ENCODE data around the gene ORC3.
"Not testable (repeated sequence)": the region's sequence is repeated elsewhere in the genome, so short reads cannot be mapped to it uniquely, and the experiment has no call there.

The ORC3 gene

DNA sequence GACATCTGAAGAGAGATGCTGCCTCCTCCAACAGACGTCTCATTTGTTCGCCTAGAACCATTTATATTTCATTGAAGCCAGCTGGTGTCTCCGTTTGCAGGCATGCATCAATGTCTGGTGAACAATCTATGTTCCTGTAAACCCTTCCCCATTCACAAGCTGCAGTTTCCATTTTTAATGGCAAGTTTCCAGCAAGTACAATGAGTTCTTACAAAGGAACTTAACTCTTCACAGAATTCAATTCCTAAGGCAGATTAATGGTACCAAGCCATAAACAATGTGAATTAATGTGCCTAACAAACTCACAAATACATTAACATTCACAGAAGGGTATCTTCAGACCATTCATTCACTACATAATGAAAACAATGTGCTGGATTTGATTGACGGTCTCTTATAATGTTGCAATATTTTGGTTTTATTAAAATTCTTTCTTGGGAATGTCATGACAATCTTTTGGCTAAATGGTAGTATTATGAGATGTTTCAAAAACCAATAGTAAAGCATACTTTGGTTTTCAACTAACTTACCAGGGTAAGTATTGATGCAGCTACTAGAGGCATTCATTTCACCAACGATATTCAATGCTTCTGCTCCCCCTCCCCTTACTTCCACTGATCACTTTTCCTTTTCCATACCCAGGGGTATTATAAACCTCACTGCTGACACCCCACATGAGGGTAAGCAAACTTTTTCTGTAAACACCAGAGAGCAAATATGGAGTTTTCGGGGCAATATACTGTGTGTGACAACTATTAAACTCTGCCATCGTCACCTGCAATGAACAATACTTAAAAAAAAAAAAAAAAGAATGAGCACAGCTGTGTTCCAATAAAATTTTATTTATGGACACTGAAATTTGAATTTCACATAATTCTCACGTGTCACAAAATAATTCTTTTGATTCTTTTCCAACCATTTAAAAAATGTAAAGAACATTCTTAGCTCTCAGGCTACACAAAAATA is 107.9 kb downstream of the ORC3 start:
- no peak for DNase-seq (ENCODE audit: low read depth in 1 of 2, low spot score in 1 of 2)

GRCh38 chr6:87698547-87699006 is 108.6 kb downstream of the ORC3 start:
- DNase-seq (ENCODE audit: low read depth in 1 of 2, low spot score in 1 of 2): no peak

More for the DNA sequence above, 107.9 kb downstream of the ORC3 start:
- in situ Hi-C loops (cut with HindIII; ENCODE audit: low pct_unique_long_range_greater_than_20kb, low sequenced_read_pairs): no loop called here
- no peak for TF ChIP-seq JUND (IDR thresholded peaks at IDR 0.05; ENCODE audit: low read depth)

GRCh38 chr6:87699576-87699975 is 109.6 kb downstream of the ORC3 start:
- no peak for DNase-seq (ENCODE audit: low read depth in 1 of 2, low spot score in 1 of 2)
- TF ChIP-seq JUND (IDR thresholded peaks at IDR 0.05; ENCODE audit: low read depth): no peak
- in situ Hi-C loops (cut with HindIII; ENCODE audit: low pct_unique_long_range_greater_than_20kb, low sequenced_read_pairs): no loop called here

More at GRCh38 chr6:87698547-87699006, 108.6 kb downstream of the ORC3 start:
- no peak for TF ChIP-seq JUND (IDR thresholded peaks at IDR 0.05; ENCODE audit: low read depth)
- in situ Hi-C loops (cut with HindIII; ENCODE audit: low pct_unique_long_range_greater_than_20kb, low sequenced_read_pairs): no loop called here

- no peak for TF ChIP-seq JUND (IDR thresholded peaks at IDR 0.05; ENCODE audit: low read depth)
- in situ Hi-C loops (cut with HindIII; ENCODE audit: low pct_unique_long_range_greater_than_20kb, low sequenced_read_pairs): no loop called here
- DNase-seq (ENCODE audit: low read depth in 1 of 2, low spot score in 1 of 2): peak in 1 of 2 experiments; percentile 34
Measured at GRCh38 chr6:87700397-87701343, 110.7 kb downstream of the ORC3 start.

GRCh38 chr6:87701344-87701675 is 111.4 kb downstream of the ORC3 start:
- DNase-seq (ENCODE audit: low read depth in 1 of 2, low spot score in 1 of 2): no peak
- in situ Hi-C loops (cut with HindIII; ENCODE audit: low pct_unique_long_range_greater_than_20kb, low sequenced_read_pairs): no loop called here

DNA sequence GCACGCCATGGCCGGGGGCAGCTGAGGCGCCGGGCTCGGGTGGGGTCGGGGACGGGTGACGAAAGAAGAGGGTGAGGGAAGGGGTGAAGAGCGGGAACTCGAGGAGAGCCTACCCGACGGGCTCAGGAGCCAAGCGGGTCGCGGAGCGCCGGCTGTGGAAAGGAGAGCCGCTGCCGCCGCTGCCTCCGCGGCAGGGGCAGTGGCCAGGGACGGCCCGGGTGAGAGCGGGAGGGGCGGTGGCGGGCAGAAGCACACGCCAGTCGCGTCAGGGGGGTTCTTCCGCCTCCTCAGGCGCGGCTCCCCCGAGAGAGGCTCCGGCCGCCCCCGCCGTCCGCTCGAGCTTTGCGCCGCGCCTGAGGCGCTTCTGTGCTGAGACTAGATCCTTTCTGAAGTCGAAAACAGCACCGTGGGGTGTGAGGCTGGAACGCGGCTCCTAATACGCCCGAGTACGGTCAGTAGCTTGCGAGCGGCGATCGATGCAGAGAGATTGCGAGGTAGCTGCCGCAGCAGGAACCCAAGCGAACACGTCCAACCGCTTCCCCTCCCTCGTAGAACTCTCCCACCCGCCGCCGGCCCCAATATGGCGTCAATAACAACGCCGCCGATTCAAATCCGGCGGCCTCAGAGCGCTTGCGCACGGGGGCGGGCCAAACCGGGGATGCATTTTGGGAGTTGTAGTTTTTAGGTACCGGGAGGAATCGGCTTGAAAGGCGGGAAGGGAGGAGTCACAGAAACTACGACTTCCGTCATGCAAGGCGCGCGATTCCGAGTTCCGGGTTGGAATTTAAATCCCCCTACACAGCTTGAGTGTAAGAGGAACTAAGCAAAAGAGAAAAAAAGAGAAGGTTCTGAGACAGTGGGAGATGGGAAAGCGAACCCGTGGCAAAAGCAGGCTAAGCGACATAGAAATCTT is 112.0 kb downstream of the ORC3 start, which contains the start of gene AKIRIN2:
TSS of gene AKIRIN2 (minus strand) at position 558 of the 913 bp plus-strand sequence. CDS start at position 9, 549 bp downstream.
- in situ Hi-C loops (cut with HindIII; ENCODE audit: low pct_unique_long_range_greater_than_20kb, low sequenced_read_pairs): no loop called here
- no peak for TF ChIP-seq JUND (IDR thresholded peaks at IDR 0.05; ENCODE audit: low read depth)

More at GRCh38 chr6:87701344-87701675, 111.4 kb downstream of the ORC3 start:
- TF ChIP-seq JUND (IDR thresholded peaks at IDR 0.05; ENCODE audit: low read depth): no peak

DNA sequence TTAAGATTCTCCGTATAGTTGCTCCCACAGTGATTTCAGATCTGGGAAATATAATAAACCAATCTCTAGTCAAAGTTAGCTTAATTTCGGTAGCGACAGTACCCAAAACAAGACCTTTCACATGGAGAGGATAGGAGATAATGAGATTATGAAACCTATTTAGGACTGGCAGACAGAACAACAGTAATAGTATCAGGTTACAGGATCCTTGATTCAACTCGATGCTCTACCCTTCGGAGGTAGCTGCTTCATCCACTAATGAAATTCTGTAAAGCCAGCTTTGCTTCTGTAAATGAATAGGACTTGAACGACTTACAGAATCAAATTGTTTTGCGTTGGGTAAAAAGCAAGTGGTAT is 112.6 kb downstream of the ORC3 start:
- DNase-seq (ENCODE audit: low read depth in 1 of 2, low spot score in 1 of 2): peak in 1 of 2 experiments; percentile 20
- TF ChIP-seq JUND (IDR thresholded peaks at IDR 0.05; ENCODE audit: low read depth): no peak
- in situ Hi-C loops (cut with HindIII; ENCODE audit: low pct_unique_long_range_greater_than_20kb, low sequenced_read_pairs): no loop called here

More for the DNA sequence above, 112.0 kb downstream of the ORC3 start, which contains the start of gene AKIRIN2:
- DNase-seq (ENCODE audit: low read depth in 1 of 2, low spot score in 1 of 2): peak; percentile 51 to 97

DNA sequence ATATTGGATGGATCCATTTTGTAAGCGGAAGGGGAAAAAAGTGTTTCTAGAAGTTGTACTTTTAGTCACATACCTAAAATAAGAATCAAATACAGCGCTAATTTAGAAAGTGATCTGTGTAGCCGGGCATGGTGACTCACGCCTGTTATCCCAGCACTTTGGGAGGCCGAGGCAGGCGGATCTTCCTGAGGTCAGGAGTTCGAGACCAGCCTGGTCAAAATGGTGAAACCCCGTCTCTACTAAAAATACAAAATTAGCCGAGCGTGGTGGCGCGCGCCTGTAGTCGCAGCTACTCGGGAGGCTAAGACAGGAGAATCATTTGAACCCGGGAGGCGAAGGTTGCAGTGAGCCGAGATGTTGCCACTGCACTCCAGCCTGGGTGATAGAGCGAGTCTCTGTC is 113.1 kb downstream of the ORC3 start:
- in situ Hi-C loops (cut with HindIII; ENCODE audit: low pct_unique_long_range_greater_than_20kb, low sequenced_read_pairs); DNase-seq (ENCODE audit: low read depth in 1 of 2, low spot score in 1 of 2): not testable (repeated sequence)

GRCh38 chr6:87705070-87705691 is 115.2 kb downstream of the ORC3 start:
- no peak for DNase-seq (ENCODE audit: low read depth in 1 of 2, low spot score in 1 of 2)
- no peak for TF ChIP-seq JUND (IDR thresholded peaks at IDR 0.05; ENCODE audit: low read depth)
- in situ Hi-C loops (cut with HindIII; ENCODE audit: low pct_unique_long_range_greater_than_20kb, low sequenced_read_pairs): no loop called here

- DNase-seq (ENCODE audit: low read depth in 1 of 2, low spot score in 1 of 2): peak in 1 of 2 experiments; percentile 39
Measured at GRCh38 chr6:87706187-87706966, 116.4 kb downstream of the ORC3 start.

GRCh38 chr6:87708581-87709427 is 118.9 kb downstream of the ORC3 start:
- DNase-seq (ENCODE audit: low read depth in 1 of 2, low spot score in 1 of 2); in situ Hi-C loops (cut with HindIII; ENCODE audit: low pct_unique_long_range_greater_than_20kb, low sequenced_read_pairs): not testable (repeated sequence)

More at GRCh38 chr6:87706187-87706966, 116.4 kb downstream of the ORC3 start:
- peak; percentile 55; the same call in 1 of the 2 replicates for TF ChIP-seq JUND (IDR thresholded peaks at IDR 0.05; ENCODE audit: low read depth)
- in situ Hi-C loops (cut with HindIII; ENCODE audit: low pct_unique_long_range_greater_than_20kb, low sequenced_read_pairs): no loop called here
